SK-N-SH treated with all-trans-retinoic acid at 6 μM for 48 hours (cell line): ENCODE results near the gene VMAC.

Experiments used
- ARNTL ChIP-seq: fragments of 450-650 bp; formaldehyde crosslinking; IDR thresholded peaks from 2 replicates; pipeline ENCODE4 v1.5.0; 2020; ENCODE audit warnings: low read depth, mild to moderate bottlenecking, moderate library complexity, borderline replicate concordance
- RARB ChIP-seq: fragments of 250-450 bp; sonication (Bioruptor Pico); IDR thresholded peaks from 2 replicates; pipeline ENCODE4 v1.8.0; 2021; ENCODE audit warnings: mild to moderate bottlenecking, moderate library complexity
- TOX ChIP-seq: fragments of 250-450 bp; sonication (Bioruptor Pico); IDR thresholded peaks from 2 replicates; pipeline ENCODE4 v1.8.0; 2021; ENCODE audit warnings: mild to moderate bottlenecking, moderate library complexity, borderline replicate concordance
- ZFP3 ChIP-seq: fragments of 250-450 bp; sonication (Bioruptor Pico); IDR thresholded peaks from 2 replicates; pipeline ENCODE4 v1.5.0; 2020; ENCODE audit warnings: mild to moderate bottlenecking, moderate library complexity

- TF ChIP-seq RARB (CRISPR knock-in tag) (no peak), ARNTL (CRISPR knock-in tag) (no peak), TOX (no peak), ZFP3 (CRISPR knock-in tag) (no peak)
These were observed 52.5 kb downstream of the VMAC start for GRCh38 chr19:5957170-5957569.
